Measurements from ENCODE around the gene MIS12. TPM values are rescaled to one million over a fixed set of nuclear protein-coding genes. Genes with fewer than 3 reads are reported as not detected.

Gene MIS12
- total RNA-seq, 1 experiment from 2014 or later, result 14.7 TPM

- Histone ChIP-seq H2AFZ (ENCODE audit: low read depth, low read length, poor library complexity, severe bottlenecking) (no peak overlapping the region), H3K36me3 (ENCODE audit: control insufficient read depth in 1 of 2, insufficient read depth in 2 of 2, low read length in 2 of 2) (no peaks in the 10 kb centered on the region), H3K4me1 (ENCODE audit: control insufficient read depth in 1 of 2, insufficient read depth in 2 of 2, low read length in 2 of 2) (peaks cover 9 to 14% of the 10 kb centered on the region in 2 experiments; a peak in 3 of 4 replicates), H4K20me1 (ENCODE audit: insufficient read depth) (no peaks in the 10 kb centered on the region), H3K9me2 (ENCODE audit: insufficient read depth) (no peaks in the 10 kb centered on the region), H3K9ac (ENCODE audit: low read length) (no peak overlapping the region), H3K27ac (ENCODE audit: low read depth, low read length) (no peak overlapping the region), H3K4me2 (ENCODE audit: low read length) (no peak overlapping the region), H3K79me2 (ENCODE audit: insufficient read depth, low read length) (no peaks in the 10 kb centered on the region), H3K9me3 (ENCODE audit: control insufficient read depth in 1 of 2, insufficient read depth in 1 of 2, low read depth in 1 of 2, low read length in 2 of 2) (no peaks in the 10 kb centered on the region), H3K4me3 (replicated peaks in 1 of 2; ENCODE audit: low read depth in 1 of 2, low read length in 2 of 2) (no peak overlapping the region), H3K27me3 (ENCODE audit: insufficient read depth, low read length) (no peaks in the 10 kb centered on the region)
- ATAC-seq, result no peak
- CTCF ChIA-PET, result no interaction called here
- POLR2A ChIA-PET, result no interaction called here
- no peak for DNase-seq (ENCODE audit: low read depth, low spot score)
- intact Hi-C loops (cut with micrococcal nuclease), result no loop called here
- TF ChIP-seq POLR2A (IDR thresholded peaks at IDR 0.05; ENCODE audit: borderline replicate concordance, extremely low read depth, insufficient read depth, insufficient read length), result no peak
- TF ChIP-seq SRF (IDR thresholded peaks at IDR 0.05; ENCODE audit: low read depth), result no peak
- TF ChIP-seq CBX3 (IDR thresholded peaks at IDR 0.05; ENCODE audit: low read depth), result no peak
- TF ChIP-seq SIN3A (IDR thresholded peaks at IDR 0.05; ENCODE audit: low read depth), result no peak
- TF ChIP-seq POLR2AphosphoS5 (IDR thresholded peaks at IDR 0.05; ENCODE audit: low read depth, low read length), result no peak
- no peak for TF ChIP-seq ZBTB33 (IDR thresholded peaks at IDR 0.05; ENCODE audit: extremely low read depth, insufficient replicate concordance, low read length)
- no peak for TF ChIP-seq FOSL1 (IDR thresholded peaks at IDR 0.05; ENCODE audit: low read depth)
- no peak for TF ChIP-seq SP1 (IDR thresholded peaks at IDR 0.05; ENCODE audit: low read depth)
- no peak for TF ChIP-seq ATF3 (IDR thresholded peaks at IDR 0.05)
- TF ChIP-seq EZH2 (IDR thresholded peaks at IDR 0.05), result no peak
- no peak for TF ChIP-seq TCF7L2 (IDR thresholded peaks at IDR 0.05; ENCODE audit: borderline replicate concordance, extremely low read depth, insufficient read depth, insufficient read length)
- no peak for TF ChIP-seq ELF1 (IDR thresholded peaks at IDR 0.05; ENCODE audit: borderline replicate concordance, low read depth)
- no peak for TF ChIP-seq ZNF274 (IDR thresholded peaks at IDR 0.05; ENCODE audit: low read depth, low read length)
- no peak for TF ChIP-seq MAX (IDR thresholded peaks at IDR 0.05)
- TF ChIP-seq EZH2phosphoT487 (IDR thresholded peaks at IDR 0.05; ENCODE audit: borderline replicate concordance), result no peak
- no TSS peak for BruUV-seq (replicated peaks)
- RAD21 ChIA-PET (ENCODE audit: low non-redundant PET in 1 of 2, low total read pairs in 2 of 2, uncharacterized antibody in 2 of 2, unreplicated experiment in 2 of 2), result no interaction called here
These were observed 25.2 kb downstream of the MIS12 start for GRCh38 chr17:5511401-5512225.
